H1 (cell line): ENCODE data around the gene MICU1. TPM values are rescaled to one million over a fixed set of nuclear protein-coding genes. Genes with fewer than 3 reads are reported as not detected.

Source experiments
- CTCF ChIA-PET: fragments of 300-600 bp; sonication (Branson Sonifier 250); formaldehyde crosslinking; loops from one replicate; lab custom pipeline; 2021; ENCODE audit not compliant: partially characterized antibody; lab: Charles Lee
- POLR2A ChIA-PET: fragments of 300-600 bp; sonication (Branson Sonifier 250); formaldehyde crosslinking; loops from one replicate; lab custom pipeline; 2021; ENCODE audit warnings: inconsistent platforms; ENCODE audit not compliant: partially characterized antibody; lab: Charles Lee
- DNase-seq, 2 experiments: peaks; one replicate each; pipeline versions ENCODE4 v3.0.0 to v3.0.0-alpha.2; 2010 to 2022; ENCODE audit warnings: low spot score in 2 of 2, low read depth in 1 of 2, mixed read lengths in 1 of 2
- FAIRE-seq: peaks from 2 replicates; lab custom pipeline; 2011; peaks lifted over from hg19 to GRCh38; lab: Jason Lieb, UNC
- H2AFZ ChIP-seq: 2 replicates; pipeline ENCODE4 v1.8.1; 2012; ENCODE audit warnings: low read length, inconsistent platforms
- H2AK5ac ChIP-seq: 2 replicates; pipeline ENCODE4 v1.6.1; 2013; ENCODE audit warnings: low read depth, low read length
- H2BK120ac ChIP-seq: replicated peaks from 2 replicates; pipeline ENCODE3; 2013; ENCODE audit warnings: low read depth, low read length, inconsistent platforms
- H2BK12ac ChIP-seq: 2 replicates; pipeline ENCODE4 v1.6.1; 2013; ENCODE audit warnings: low read depth, low read length
- H2BK15ac ChIP-seq: 2 replicates; pipeline ENCODE4 v1.6.1; 2013; ENCODE audit warnings: low read length
- H2BK20ac ChIP-seq: 2 replicates; pipeline ENCODE4 v1.6.1; 2013; ENCODE audit warnings: low read length
- H2BK5ac ChIP-seq: 2 replicates; pipeline ENCODE4 v1.6.1; 2013; ENCODE audit warnings: low read depth, low read length
- H3K14ac ChIP-seq: 2 replicates; pipeline ENCODE4 v1.6.1; 2013; ENCODE audit warnings: inconsistent platforms; ENCODE audit not compliant: insufficient read length
- H3K18ac ChIP-seq: 2 replicates; pipeline ENCODE4 v1.6.1; 2013; ENCODE audit warnings: low read length; ENCODE audit errors: extremely low read depth
- H3K23ac ChIP-seq: 2 replicates; pipeline ENCODE4 v1.6.1; 2013; ENCODE audit warnings: inconsistent platforms; ENCODE audit not compliant: insufficient read length
- H3K23me2 ChIP-seq: 2 replicates; pipeline ENCODE4 v1.6.1; 2013; ENCODE audit warnings: low read depth, low read length
- H3K27ac ChIP-seq: 2 replicates; pipeline ENCODE4 v1.6.1; 2011; ENCODE audit warnings: low read depth, low read length, inconsistent platforms
- H3K27me3 ChIP-seq, 4 experiments: replicated peaks in 1 of 4; 1 replicate in 1 of 4; 2 replicates in 3 of 4; pipeline versions ENCODE4 v1.6.1 to v1.8.1; 2011 to 2013; ENCODE audit warnings: low read length in 3 of 4, mild to moderate bottlenecking in 3 of 4, inconsistent platforms in 2 of 4, mixed read lengths in 2 of 4, moderate library complexity in 1 of 4; ENCODE audit not compliant: control insufficient read depth in 3 of 4, insufficient read depth in 3 of 4; ENCODE audit errors: extremely low read depth in 1 of 4
- H3K36me3 ChIP-seq, 4 experiments: 2 replicates each; pipeline versions ENCODE4 v1.6.1 to v1.8.1; 2011 to 2013; ENCODE audit warnings: mild to moderate bottlenecking in 4 of 4, low read length in 3 of 4, moderate library complexity in 2 of 4, control low read depth in 1 of 4, inconsistent platforms in 1 of 4; ENCODE audit not compliant: insufficient read depth in 4 of 4, control insufficient read depth in 2 of 4
- H3K4ac ChIP-seq: replicated peaks from 2 replicates; pipeline ENCODE3; 2013; ENCODE audit warnings: low read length, low read depth, mixed read lengths, inconsistent platforms; ENCODE audit not compliant: insufficient read length
- H3K4me1 ChIP-seq, 4 experiments: replicated peaks in 1 of 4; 1 replicate in 1 of 4; 2 replicates in 3 of 4; pipeline versions ENCODE4 v1.6.1 to v1.8.1; 2011 to 2013; ENCODE audit warnings: low read length in 3 of 4, inconsistent platforms in 2 of 4, mixed read lengths in 1 of 4; ENCODE audit not compliant: insufficient read depth in 4 of 4, control insufficient read depth in 3 of 4
- H3K4me2 ChIP-seq, 2 experiments: 2 replicates each; pipeline versions ENCODE4 v1.6.1 to v1.8.1; 2011 to 2013; ENCODE audit warnings: low read depth in 2 of 2, low read length in 2 of 2, control low read depth in 1 of 2, inconsistent platforms in 1 of 2, mild to moderate bottlenecking in 1 of 2; ENCODE audit not compliant: insufficient read depth in 1 of 2
- H3K4me3 ChIP-seq, 4 experiments: fragments of 200-600, 300-600 bp in 1 of 4; sonication (generic), shearing (Covaris generic), sonication (Bioruptor Twin) in 1 of 4; 2 replicates each; pipeline versions ENCODE4 v1.5.1 to v1.8.1; 2011 to 2016; ENCODE audit warnings: low read length in 4 of 4, low read depth in 3 of 4, control low read depth in 2 of 4, inconsistent platforms in 2 of 4, mild to moderate bottlenecking in 2 of 4, mixed read lengths in 1 of 4, moderate library complexity in 1 of 4; ENCODE audit not compliant: insufficient read depth in 2 of 4; ENCODE audit errors: extremely low read depth in 1 of 4
- H3K56ac ChIP-seq: replicated peaks from 2 replicates; pipeline ENCODE3; 2013; ENCODE audit warnings: low read depth, mild to moderate bottlenecking, mixed read lengths, low read length, inconsistent platforms; ENCODE audit not compliant: insufficient read length
- H3K79me1 ChIP-seq: 2 replicates; pipeline ENCODE4 v1.6.1; 2013; ENCODE audit warnings: low read depth, low read length, control low read depth
- H3K79me2 ChIP-seq, 2 experiments: 2 replicates each; pipeline versions ENCODE4 v1.6.1 to v1.8.1; 2012 to 2013; ENCODE audit warnings: low read length in 2 of 2, mild to moderate bottlenecking in 2 of 2, inconsistent platforms in 1 of 2; ENCODE audit not compliant: insufficient read depth in 2 of 2, control insufficient read depth in 1 of 2
- H3K9ac ChIP-seq, 4 experiments: replicated peaks in 1 of 4; 1 replicate in 1 of 4; 2 replicates in 3 of 4; pipeline versions ENCODE4 v1.6.1 to v1.8.1; 2011 to 2013; ENCODE audit warnings: low read depth in 3 of 4, low read length in 3 of 4, control low read depth in 2 of 4, mild to moderate bottlenecking in 2 of 4, moderate library complexity in 2 of 4, inconsistent platforms in 1 of 4; ENCODE audit errors: extremely low read depth in 1 of 4
- H3K9me3 ChIP-seq, 2 experiments: 2 replicates each; pipeline versions ENCODE4 v1.6.1 to v1.8.1; 2012 to 2013; ENCODE audit warnings: mild to moderate bottlenecking in 2 of 2, moderate library complexity in 2 of 2, control low read depth in 1 of 2, inconsistent platforms in 1 of 2, low read depth in 1 of 2, low read length in 1 of 2, mixed read lengths in 1 of 2; ENCODE audit not compliant: insufficient read depth in 2 of 2
- H4K20me1 ChIP-seq, 2 experiments: replicated peaks in 1 of 2; 2 replicates each; pipeline versions ENCODE3 to v1.8.1; 2011 to 2013; ENCODE audit warnings: inconsistent platforms in 2 of 2, low read length in 2 of 2, mild to moderate bottlenecking in 1 of 2; ENCODE audit not compliant: insufficient read depth in 2 of 2, control insufficient read depth in 1 of 2
- H4K5ac ChIP-seq: 2 replicates; pipeline ENCODE4 v1.6.1; 2013; ENCODE audit warnings: low read length, low read depth, mixed read lengths, inconsistent platforms; ENCODE audit not compliant: insufficient read length
- H4K8ac ChIP-seq: 2 replicates; pipeline ENCODE4 v1.8.0; 2013; ENCODE audit warnings: mild to moderate bottlenecking, moderate library complexity, low read length, inconsistent platforms; ENCODE audit not compliant: insufficient read depth; ENCODE audit errors: extremely low read depth
- H4K91ac ChIP-seq: replicated peaks from 2 replicates; pipeline ENCODE3; 2013; ENCODE audit warnings: low read length, mixed read lengths, inconsistent platforms; ENCODE audit not compliant: insufficient read length
- ASH2L ChIP-seq: fragments of 200-600, 300-600 bp; sonication (generic); IDR thresholded peaks from one replicate; pipeline ENCODE4 v1.7.1; 2017; ENCODE audit warnings: low read length
- CBX5 ChIP-seq: fragments of 300-800, 300-1000 bp; sonication (generic); IDR thresholded peaks from 2 replicates; pipeline ENCODE4 v1.7.1; 2016; ENCODE audit warnings: antibody characterized with exemption, low read length, low read depth
- CEBPB ChIP-seq: IDR thresholded peaks from 2 replicates; pipeline ENCODE4 v1.6.1; 2012; ENCODE audit warnings: low read depth, low read length
- CHD1 ChIP-seq: IDR thresholded peaks from 2 replicates; pipeline ENCODE4 v1.6.1; 2012; ENCODE audit warnings: low read depth, low read length, improper control_type of control experiment
- CTBP2 ChIP-seq: IDR thresholded peaks from 2 replicates; pipeline ENCODE4 v1.7.0; 2011; ENCODE audit warnings: borderline replicate concordance, mild to moderate bottlenecking, moderate library complexity, mixed read lengths, low read length; ENCODE audit not compliant: insufficient read depth, insufficient read length
- EP300 ChIP-seq, 2 experiments: IDR thresholded peaks; 1 replicate in 1 of 2; 2 replicates in 1 of 2; pipeline ENCODE4 v1.6.1; 2011 to 2012; ENCODE audit warnings: low read depth in 2 of 2, low read length in 2 of 2, mild to moderate bottlenecking in 2 of 2, borderline replicate concordance in 1 of 2, inconsistent platforms in 1 of 2, moderate library complexity in 1 of 2
- GTF2F1 ChIP-seq: IDR thresholded peaks from 2 replicates; pipeline ENCODE4 v1.6.1; 2012; ENCODE audit warnings: low read depth, low read length, improper control_type of control experiment, borderline replicate concordance
- PHF8 ChIP-seq: fragments of 200-600 bp; sonication (generic); conservative IDR thresholded peaks from 2 replicates; pipeline ENCODE4 v1.7.1; 2012; ENCODE audit warnings: low read depth, mild to moderate bottlenecking, inconsistent platforms, low read length, moderate library complexity
- SUZ12 ChIP-seq: fragments of 200-600 bp; sonication (generic); IDR thresholded peaks from 2 replicates; pipeline ENCODE4 v1.6.1; 2012; ENCODE audit warnings: mild to moderate bottlenecking, inconsistent platforms, low read length, moderate library complexity, mixed read lengths
- TBP ChIP-seq: IDR thresholded peaks from 2 replicates; pipeline ENCODE4 v1.6.1; 2011; ENCODE audit warnings: low read depth, low read length, improper control_type of control experiment
- YY1 ChIP-seq: IDR thresholded peaks from 2 replicates; pipeline ENCODE4 v1.6.1; 2011; ENCODE audit warnings: low read depth, mild to moderate bottlenecking, low read length
- ZNF274 ChIP-seq: IDR thresholded peaks from 2 replicates; pipeline ENCODE4 v1.7.0; 2012; ENCODE audit warnings: low read length, borderline replicate concordance; ENCODE audit errors: extremely low read depth
- WGBS, 2 experiments: shearing (Covaris generic) in 1 of 2; methylation state at CpG; one replicate each; pipeline versions ENCODE4 v1.1.6 to v1.1.7; 2013 to 2015; ENCODE audit warnings: low lambda C conversion rate in 2 of 2, mixed read lengths in 2 of 2, inconsistent platforms in 1 of 2, low coverage in 1 of 2, missing lambda C conversion rate in 1 of 2; ENCODE audit not compliant: insufficient replicate concordance in 2 of 2, insufficient coverage in 1 of 2, insufficient read length in 1 of 2; ENCODE audit errors: extremely low coverage in 1 of 2, missing lambda C conversion rate in 1 of 2; 5-methylcytosine and 5-hydroxymethylcytosine counted together
- polyA plus RNA-seq, 7 experiments: library from polyadenylated mRNA; depleted of rRNA in 3 of 7; stranded (reverse) in 5 of 7; unstranded in 2 of 7; fragments of >200 nt in 5 of 7; fragments of 200-250 nt in 2 of 7; gene quantifications; 1 replicate in 5 of 7; 2 replicates in 1 of 7; 4 replicates in 1 of 7; pipeline versions ENCODE4 v1.2.1 to v1.2.3, GENCODE V29; 2011 to 2013; ENCODE audit warnings: missing spikeins in 2 of 7, mixed read lengths in 2 of 7
- total RNA-seq: library from RNA; stranded (reverse); fragmentation: NEBNext Ultra II Directional; extraction: Animal tissue kit (Norgen Biotek cat#: 25700); gene quantifications from 2 replicates; pipeline ENCODE4 v1.2.1, GENCODE V29; 2021
- TF ChIP-seq, protein P1 (sequence below): IDR thresholded peaks from 2 replicates; pipeline ENCODE4 v1.6.1; 2011; ENCODE audit warnings: low read depth, mild to moderate bottlenecking, low read length; ENCODE audit not compliant: insufficient read depth

The MICU1 gene
- total and polyA plus RNA-seq, 2 of the 8 experiments (the other 6 are each of a cell fraction or from before 2014, with no cell fraction given), result 18.0 to 36.7 TPM

DNA sequence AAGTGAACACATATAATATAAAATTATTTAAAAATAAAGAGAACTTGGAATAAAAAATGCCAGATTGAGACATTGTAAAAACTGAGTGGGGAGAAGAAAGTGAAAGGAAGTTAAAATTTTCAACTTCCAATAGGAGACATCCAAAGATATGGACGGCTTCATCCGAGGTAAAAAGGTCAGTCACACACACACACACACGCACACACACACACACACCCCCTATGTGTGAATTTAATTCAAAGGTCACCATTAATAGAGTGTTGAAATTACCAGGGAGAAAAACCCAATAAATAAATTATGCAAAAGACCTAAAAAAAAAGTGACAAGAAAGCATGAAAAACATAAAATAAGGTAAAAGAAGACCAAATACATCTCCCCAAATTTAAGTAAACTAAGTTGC, 140.2 kb downstream of the MICU1 start:
- CTCF ChIA-PET, result interaction anchor here (0.9 to 1.2 kb wide), 2 partner anchors 13 to 120 kb away, joined by 3 read pairs; no protein-coding TSS in a partner anchor
- 86% methylated on average over 3 of the region's 3 CpGs; no CpG with 5 or more reads in 1 of the 2 experiments for WGBS, 2 experiments
- Histone ChIP-seq H4K5ac (no peak overlapping the region), H3K18ac (no peak overlapping the region), H3K56ac (no peak overlapping the region), H3K4me3 (no peak overlapping the region), H2BK12ac (no peak overlapping the region), H3K23me2 (no peaks in the 10 kb centered on the region), H2BK20ac (no peak overlapping the region), H4K91ac (no peak overlapping the region), H3K4ac (no peak overlapping the region), H3K23ac (no peak overlapping the region), H3K36me3 (no peaks in the 10 kb centered on the region), H3K27me3 (no peaks in the 10 kb centered on the region), H4K8ac (no peak overlapping the region), H2BK15ac (no peak overlapping the region), H2BK5ac (no peak overlapping the region), H2AK5ac (no peak overlapping the region), H3K79me1 (no peaks in the 10 kb centered on the region), H2AFZ (no peak overlapping the region), H3K14ac (no peak overlapping the region), H2BK120ac (no peak overlapping the region), H3K79me2 (no peaks in the 10 kb centered on the region), H4K20me1 (peaks cover 0 to 2% of the 10 kb centered on the region in 2 experiments), H3K27ac (no peak overlapping the region), H3K4me2 (no peak overlapping the region), H3K4me1 (0 out of 7 replicates have a peak, but pooled peaks cover 0 to 4% (median 0%) of the 10 kb centered on the region in 4 experiments), H3K9me3 (no peaks in the 10 kb centered on the region), H3K9ac (no peak overlapping the region)
- TF ChIP-seq, protein P1, sequence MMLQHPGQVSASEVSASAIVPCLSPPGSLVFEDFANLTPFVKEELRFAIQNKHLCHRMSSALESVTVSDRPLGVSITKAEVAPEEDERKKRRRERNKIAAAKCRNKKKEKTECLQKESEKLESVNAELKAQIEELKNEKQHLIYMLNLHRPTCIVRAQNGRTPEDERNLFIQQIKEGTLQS, result no peak
- TF ChIP-seq CEBPB (no peak), CBX5 (no peak), ZNF274 (no peak), CTBP2 (no peak), SUZ12 (no peak), PHF8 (no peak), EP300 (IDR thresholded peaks at IDR 0.05; ENCODE audit: borderline replicate concordance in 1 of 2, low read depth in 2 of 2, low read length in 2 of 2) (no peak), GTF2F1 (no peak), ASH2L (no peak), TBP (no peak), YY1 (no peak), CHD1 (no peak)
- POLR2A ChIA-PET, result interaction anchor here (0.6 kb wide), 1 partner anchor 1142 kb away, joined by 3 read pairs; no protein-coding TSS in a partner anchor
- DNase-seq, result no peak
- no peak for FAIRE-seq
